Astrocyte of the cerebellum (primary cell): ENCODE results near the gene SASH1.

Experiments
- DNase-seq: peaks from one replicate; pipeline ENCODE4 v3.0.0-alpha.2; 2011; ENCODE audit warnings: low read depth
- H3K4me3 ChIP-seq: 2 replicates; pipeline ENCODE4 v1.5.1; 2011; ENCODE audit warnings: mild to moderate bottlenecking, low read depth, low read length, moderate library complexity
- in situ Hi-C: cut with HindIII; loops from 2 replicates; pipeline ENCODE4 v1.10.0; 2017; ENCODE audit warnings: low sequenced_read_pairs
- TF ChIP-seq, protein P1 (sequence below): IDR thresholded peaks from 2 replicates; pipeline ENCODE4 v1.5.1; 2012; ENCODE audit warnings: low read length, low read depth, moderate library complexity, mild to moderate bottlenecking; ENCODE audit errors: missing control alignments

The SASH1 gene

DNA sequence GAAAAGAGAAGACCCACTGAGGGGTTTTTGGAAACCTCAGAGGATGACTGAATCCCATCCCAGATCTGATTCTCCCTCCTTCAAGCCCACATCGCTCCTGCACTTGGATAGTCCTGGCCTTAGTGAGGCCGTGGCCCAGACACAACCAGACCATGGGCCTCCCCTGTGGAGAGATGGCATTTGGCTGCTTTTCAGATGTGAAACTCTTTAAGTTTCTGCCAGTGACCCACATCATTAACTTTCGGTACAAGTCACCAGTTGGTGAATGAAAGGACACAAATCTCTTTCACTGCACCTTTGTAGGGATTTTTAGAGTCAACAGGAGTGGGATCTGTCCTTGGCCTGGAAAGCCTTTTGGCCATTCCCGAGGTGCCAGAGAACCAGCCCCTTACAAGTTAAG, 116.6 kb downstream of the SASH1 start:
- TF ChIP-seq, protein P1, sequence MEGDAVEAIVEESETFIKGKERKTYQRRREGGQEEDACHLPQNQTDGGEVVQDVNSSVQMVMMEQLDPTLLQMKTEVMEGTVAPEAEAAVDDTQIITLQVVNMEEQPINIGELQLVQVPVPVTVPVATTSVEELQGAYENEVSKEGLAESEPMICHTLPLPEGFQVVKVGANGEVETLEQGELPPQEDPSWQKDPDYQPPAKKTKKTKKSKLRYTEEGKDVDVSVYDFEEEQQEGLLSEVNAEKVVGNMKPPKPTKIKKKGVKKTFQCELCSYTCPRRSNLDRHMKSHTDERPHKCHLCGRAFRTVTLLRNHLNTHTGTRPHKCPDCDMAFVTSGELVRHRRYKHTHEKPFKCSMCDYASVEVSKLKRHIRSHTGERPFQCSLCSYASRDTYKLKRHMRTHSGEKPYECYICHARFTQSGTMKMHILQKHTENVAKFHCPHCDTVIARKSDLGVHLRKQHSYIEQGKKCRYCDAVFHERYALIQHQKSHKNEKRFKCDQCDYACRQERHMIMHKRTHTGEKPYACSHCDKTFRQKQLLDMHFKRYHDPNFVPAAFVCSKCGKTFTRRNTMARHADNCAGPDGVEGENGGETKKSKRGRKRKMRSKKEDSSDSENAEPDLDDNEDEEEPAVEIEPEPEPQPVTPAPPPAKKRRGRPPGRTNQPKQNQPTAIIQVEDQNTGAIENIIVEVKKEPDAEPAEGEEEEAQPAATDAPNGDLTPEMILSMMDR: no peak
- in situ Hi-C loops: no loop called here
- DNase-seq: no peak
- H3K4me3 ChIP-seq: no peak overlapping the region

DNA sequence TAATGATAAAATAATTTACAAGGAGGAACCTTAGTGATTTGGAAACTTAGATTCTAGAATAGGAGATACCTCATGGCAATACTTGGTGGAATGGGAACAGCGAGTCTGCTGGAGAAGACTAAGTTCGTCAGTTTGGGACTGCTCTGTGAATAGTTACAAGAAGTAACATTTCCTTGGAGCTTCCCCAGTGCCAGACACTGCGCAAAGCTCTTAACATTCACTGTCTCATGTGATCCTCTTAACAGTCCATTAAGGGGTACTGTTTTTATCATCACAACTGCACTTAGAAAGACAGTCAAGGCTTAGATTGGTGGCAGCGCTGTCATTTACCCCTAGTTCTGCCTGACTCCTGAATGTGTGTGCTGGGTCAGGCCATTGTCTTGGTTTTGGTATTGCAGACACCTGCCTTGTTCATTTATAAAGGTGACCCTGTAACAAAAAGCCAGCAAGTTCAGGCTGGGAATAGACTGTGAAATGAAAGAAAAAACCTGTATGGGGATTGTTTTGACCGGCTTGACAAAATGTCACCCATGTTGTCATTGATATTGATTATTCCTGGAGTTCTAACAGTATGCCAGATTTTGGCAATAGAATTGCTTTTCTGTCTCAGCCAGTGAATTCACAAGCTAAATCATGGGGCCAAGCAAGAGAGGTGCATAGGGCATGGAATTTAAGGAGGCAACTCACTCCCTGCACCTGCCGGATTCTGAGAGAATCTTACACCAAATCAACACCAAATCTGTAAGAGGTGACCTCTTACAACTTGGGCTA, 118.4 kb downstream of the SASH1 start:
- TF ChIP-seq, protein P1: no peak
- no peak for DNase-seq
- no peak overlapping the region for H3K4me3 ChIP-seq
- in situ Hi-C loops: no loop called here

DNA sequence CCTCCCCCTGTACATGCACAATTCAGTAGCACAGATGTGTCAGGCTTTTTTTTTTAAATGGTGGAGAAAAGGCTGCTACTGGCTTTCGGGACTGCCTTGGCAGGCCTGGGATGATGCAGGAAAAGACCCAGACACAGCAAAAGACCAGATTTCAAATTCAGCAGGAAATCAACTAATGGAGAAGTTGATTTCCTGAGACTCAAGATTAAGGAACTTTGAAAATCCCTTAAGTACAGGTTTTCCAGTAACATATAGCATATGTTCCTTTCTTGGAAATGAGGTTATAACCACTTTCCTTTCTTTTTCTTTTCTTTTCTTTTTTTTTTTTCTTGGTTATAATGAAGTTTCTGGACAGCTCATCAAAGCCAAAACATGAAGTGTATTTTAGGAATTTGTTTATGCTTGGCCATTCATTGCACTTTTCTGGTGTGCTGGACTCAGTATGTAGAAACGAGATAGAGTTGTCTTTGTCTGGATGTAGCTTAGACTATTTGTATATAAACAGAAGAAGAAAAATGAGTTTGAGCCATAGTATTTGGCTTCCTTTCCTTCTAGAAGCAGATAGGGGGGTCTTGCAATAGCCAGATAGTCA, 119.4 kb downstream of the SASH1 start:
- DNase-seq: no peak
- TF ChIP-seq, protein P1: no peak
- no peak overlapping the region for H3K4me3 ChIP-seq
- in situ Hi-C loops: no loop called here

DNA sequence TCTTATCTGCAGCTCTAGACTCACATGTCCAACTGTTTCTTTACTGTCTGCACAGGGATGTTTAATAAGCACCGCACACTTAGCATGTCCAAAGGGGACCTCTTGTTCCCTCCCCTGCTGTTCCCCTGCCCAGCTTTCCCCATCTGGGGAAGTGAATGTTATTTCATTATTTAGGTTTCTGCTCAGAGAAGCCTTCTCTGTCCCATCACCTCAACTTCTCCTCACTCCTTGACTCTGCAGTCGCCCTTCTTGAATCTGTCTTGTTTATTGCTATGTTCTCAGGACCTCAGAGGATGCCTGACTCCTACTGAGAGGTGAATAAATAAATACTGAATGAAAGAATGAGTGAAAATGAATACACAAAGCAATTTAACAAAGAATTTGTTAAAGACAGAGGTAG, 121.0 kb downstream of the SASH1 start:
- in situ Hi-C loops: no loop called here
- DNase-seq: no peak
- TF ChIP-seq, protein P1: no peak
- no peak overlapping the region for H3K4me3 ChIP-seq

DNA sequence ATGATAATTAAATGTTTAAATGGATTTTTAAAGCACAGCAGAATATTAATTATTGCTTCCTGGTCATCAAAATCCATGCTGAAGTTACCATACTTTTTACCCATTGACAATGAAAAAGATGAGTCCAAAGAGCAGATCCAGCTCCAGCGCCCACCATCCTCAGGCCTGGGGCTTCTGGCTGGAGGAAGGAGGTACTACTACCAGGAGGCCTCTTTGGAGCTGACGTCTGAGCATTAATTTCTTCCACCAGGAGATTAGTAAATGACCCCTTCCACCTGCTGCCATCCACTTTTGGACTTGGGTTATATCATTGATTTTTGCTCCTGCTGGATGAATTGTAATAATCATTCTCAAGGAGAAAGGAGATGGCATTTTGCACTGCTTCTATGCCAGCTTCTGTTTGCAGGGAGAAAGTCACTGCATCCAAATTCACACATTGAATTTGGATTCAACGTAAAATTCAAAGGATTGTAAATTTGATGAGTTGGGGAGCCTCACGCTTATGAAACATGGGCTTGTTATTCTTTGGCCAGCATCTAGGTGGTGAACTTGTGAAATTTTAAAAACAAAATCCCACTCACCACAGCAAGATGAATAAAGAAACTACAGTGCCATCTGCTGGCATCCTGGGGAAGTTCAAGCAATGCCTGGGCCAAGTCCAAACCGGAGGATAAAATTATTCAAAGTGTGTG, 121.8 kb downstream of the SASH1 start:
- peak; percentile 69 for DNase-seq
- no peak overlapping the region for H3K4me3 ChIP-seq
- in situ Hi-C loops: no loop called here
- TF ChIP-seq, protein P1: peak; percentile 91

DNA sequence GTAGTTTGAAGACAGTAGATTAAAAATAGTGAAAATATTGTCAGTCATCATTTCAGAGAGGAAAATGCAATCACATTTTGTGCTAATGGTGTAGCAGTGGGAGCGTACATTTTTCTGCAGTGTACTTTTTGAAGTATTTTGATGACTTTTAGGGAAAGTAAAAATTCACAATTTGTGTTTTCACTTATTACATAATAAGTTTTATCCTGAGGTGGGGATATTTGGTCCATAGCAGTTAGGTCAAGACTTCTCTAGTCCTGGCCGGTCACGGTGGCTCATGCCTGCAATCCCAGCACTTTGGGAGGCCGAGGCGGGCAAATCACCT, 122.3 kb downstream of the SASH1 start:
- in situ Hi-C loops: no loop called here
- DNase-seq: no peak
- no peak overlapping the region for H3K4me3 ChIP-seq
- TF ChIP-seq, protein P1: no peak
